Activated CD8-positive, alpha-beta T cell treated with anti-CD3 and anti-CD28 coated beads for 36 hours (primary cell): ENCODE data around the gene OLFM1. TPM values are rescaled to one million over a fixed set of nuclear protein-coding genes. Genes with fewer than 3 reads are reported as not detected.

Experiments
- ATAC-seq: fragments of 200-7000 bp; cut with Tn5 transposase; one replicate; pipeline ENCODE4 v1.10.0; 2021; ENCODE audit warnings: mild to moderate bottlenecking, moderate library complexity
- CTCF ChIA-PET: fragments of 350-600 bp; sonication (Branson Sonifier 250); formaldehyde crosslinking; loops from one replicate; lab custom pipeline; 2021; ENCODE audit warnings: antibody characterized with exemption; lab: Charles Lee
- POLR2A ChIA-PET: fragments of 350-600 bp; sonication (Branson Sonifier 250); formaldehyde crosslinking; loops from one replicate; lab custom pipeline; 2021; ENCODE audit warnings: antibody characterized with exemption; lab: Charles Lee
- DNase-seq: peaks from one replicate; pipeline ENCODE4 v3.0.0-alpha.2; 2020
- H3K27ac Mint-ChIP-seq: one replicate; pipeline ENCODE4 v1.8.0; 2021; ENCODE audit warnings: mild to moderate bottlenecking, mixed read lengths
- H3K27me3 Mint-ChIP-seq: one replicate; pipeline ENCODE4 v1.8.0; 2021; ENCODE audit warnings: mixed read lengths
- H3K36me3 Mint-ChIP-seq: one replicate; pipeline ENCODE4 v1.8.0; 2021; ENCODE audit warnings: low read depth, mixed read lengths
- H3K4me1 Mint-ChIP-seq: one replicate; pipeline ENCODE4 v1.8.0; 2021; ENCODE audit warnings: low read depth, mixed read lengths
- H3K4me3 Mint-ChIP-seq: one replicate; pipeline ENCODE4 v1.8.0; 2021; ENCODE audit warnings: mild to moderate bottlenecking, moderate library complexity, mixed read lengths
- H3K9me3 Mint-ChIP-seq: one replicate; pipeline ENCODE4 v1.8.0; 2021; ENCODE audit warnings: mixed read lengths
- CTCF ChIP-seq: fragments of 200-600 bp; IDR thresholded peaks from one replicate; pipeline ENCODE4 v1.8.0; 2022; ENCODE audit warnings: antibody characterized with exemption, mild to moderate bottlenecking
- intact Hi-C: fragments of 100-400 bp; cut with micrococcal nuclease; formaldehyde crosslinking; loops from one replicate; pipeline ENCODE4 v1.10.0; 2022
- total RNA-seq, 2 experiments: library from RNA; stranded (reverse); gene quantifications; one replicate each; pipeline ENCODE4 v1.2.3, GENCODE V29; 2021

Gene OLFM1
- total RNA-seq, 2 experiments from 2014 or later = not detected

GRCh38 chr9:135132008-135132407 lies 44.5 kb downstream of the OLFM1 start:
- intact Hi-C loops = no loop called here
- ChIA-PET CTCF (no interaction called here), POLR2A (no interaction called here)

GRCh38 chr9:135134268-135135022 lies 47.0 kb downstream of the OLFM1 start:
- ChIA-PET POLR2A (no interaction called here), CTCF (no interaction called here)
- peaks cover 11% of the 10 kb centered on the region for H3K27me3 Mint-ChIP-seq
- TF ChIP-seq CTCF = no peak
- intact Hi-C loops = no loop called here
- no peak overlapping the region for H3K27ac Mint-ChIP-seq
- ATAC-seq = no peak
- DNase-seq = no peak
- no peak overlapping the region for H3K4me3 Mint-ChIP-seq
- H3K9me3 Mint-ChIP-seq = no peaks in the 10 kb centered on the region
- H3K36me3 Mint-ChIP-seq = no peaks in the 10 kb centered on the region
- H3K4me1 Mint-ChIP-seq = peaks cover 4% of the 10 kb centered on the region

More at GRCh38 chr9:135132008-135132407, 44.5 kb downstream of the OLFM1 start:
- Mint-ChIP-seq H3K27ac (no peak overlapping the region), H3K27me3 (peaks cover 11% of the 10 kb centered on the region), H3K4me1 (peaks cover 4% of the 10 kb centered on the region), H3K9me3 (no peaks in the 10 kb centered on the region), H3K36me3 (no peaks in the 10 kb centered on the region), H3K4me3 (no peak overlapping the region)
- no peak for ATAC-seq
- no peak for TF ChIP-seq CTCF
- no peak for DNase-seq

DNA sequence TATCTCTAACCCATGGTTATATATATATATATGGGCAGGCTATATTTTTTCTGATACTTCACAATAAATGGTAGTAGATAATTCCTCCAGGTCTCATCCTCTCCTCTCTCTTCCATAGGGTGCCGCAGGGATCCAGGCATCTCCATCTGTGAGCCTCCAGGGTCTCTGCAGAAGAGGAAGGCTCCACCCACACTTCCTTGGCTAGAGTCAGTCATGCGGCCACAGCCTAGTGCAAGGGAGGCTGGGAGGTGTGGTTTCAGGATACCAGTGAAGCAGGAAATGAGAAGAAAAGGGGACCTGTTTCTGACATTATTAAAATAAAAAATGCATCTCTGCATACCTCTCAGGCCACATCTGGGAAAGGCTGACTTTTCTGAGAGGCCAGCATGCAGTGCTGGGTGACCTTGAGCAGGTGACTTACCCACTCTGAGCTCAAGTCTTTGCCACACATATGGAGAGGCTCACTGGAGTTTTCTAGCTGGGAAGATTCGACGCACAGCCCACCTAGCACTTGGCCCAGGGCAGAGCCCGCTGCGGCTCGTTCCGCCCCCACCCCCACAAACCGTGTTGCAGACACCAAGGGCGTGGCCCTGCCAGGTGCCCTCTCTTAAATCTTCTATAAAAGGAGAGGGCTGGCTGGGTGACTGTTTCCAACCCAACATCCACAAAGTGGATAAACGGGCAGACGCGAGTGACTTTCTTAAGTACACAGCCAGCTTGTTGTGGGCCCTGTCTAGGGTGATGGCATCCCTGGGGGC lies 47.9 kb downstream of the OLFM1 start:
- Mint-ChIP-seq H3K4me1 (peaks cover 2% of the 10 kb centered on the region), H3K9me3 (no peaks in the 10 kb centered on the region), H3K36me3 (no peaks in the 10 kb centered on the region), H3K27me3 (peaks cover 11% of the 10 kb centered on the region), H3K4me3 (no peak overlapping the region), H3K27ac (no peak overlapping the region)
- intact Hi-C loops = no loop called here
- ChIA-PET POLR2A (no interaction called here), CTCF (no interaction called here)
- DNase-seq (no peak), ATAC-seq (no peak)
- TF ChIP-seq CTCF = no peak

- intact Hi-C loops = no loop called here
- CTCF ChIA-PET = no interaction called here
- POLR2A ChIA-PET = no interaction called here
- H3K4me3 Mint-ChIP-seq = no peak overlapping the region
- H3K27me3 Mint-ChIP-seq = peaks cover 11% of the 10 kb centered on the region
- ATAC-seq (no peak), DNase-seq (no peak)
- H3K27ac Mint-ChIP-seq = no peak overlapping the region
- H3K9me3 Mint-ChIP-seq = no peaks in the 10 kb centered on the region
- no peaks in the 10 kb centered on the region for H3K36me3 Mint-ChIP-seq
- H3K4me1 Mint-ChIP-seq = no peaks in the 10 kb centered on the region
- TF ChIP-seq CTCF = no peak
These were observed 48.5 kb downstream of the OLFM1 start for GRCh38 chr9:135135929-135136315.

DNA sequence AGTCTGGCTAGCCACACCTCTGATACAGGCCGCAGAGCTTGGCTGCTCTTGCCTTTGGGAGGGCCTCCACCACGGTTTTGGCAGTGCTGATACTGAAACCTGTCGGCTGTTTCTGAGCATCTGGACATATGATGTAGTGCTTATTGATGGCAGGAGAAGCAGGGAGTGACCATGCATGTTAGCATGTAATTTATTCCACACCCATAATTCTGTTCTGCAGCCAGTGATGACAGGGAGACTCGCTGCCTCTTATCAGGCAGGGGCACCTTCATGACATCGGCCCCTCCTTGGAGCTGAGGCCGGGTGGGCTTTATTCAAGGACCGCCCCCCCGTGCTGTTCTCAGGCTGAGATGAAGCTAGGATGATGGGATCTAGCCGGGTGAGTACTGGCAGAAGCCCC lies 49.0 kb downstream of the OLFM1 start:
- no peaks in the 10 kb centered on the region for H3K4me1 Mint-ChIP-seq
- no peak for TF ChIP-seq CTCF
- peaks cover 11% of the 10 kb centered on the region for H3K27me3 Mint-ChIP-seq
- ChIA-PET POLR2A (no interaction called here), CTCF (no interaction called here)
- DNase-seq (no peak), ATAC-seq (no peak)
- no peaks in the 10 kb centered on the region for H3K36me3 Mint-ChIP-seq
- H3K27ac Mint-ChIP-seq = no peak overlapping the region
- intact Hi-C loops = no loop called here
- H3K4me3 Mint-ChIP-seq = no peak overlapping the region
- H3K9me3 Mint-ChIP-seq = no peaks in the 10 kb centered on the region
